Uterus (tissue), 2 donors: Measurements from ENCODE around the gene SLC25A29.

ENCODE experiments used
- CTCF ChIP-seq, 4 experiments: fragments of 200-600 bp in 2 of 4; fragments of 450-650 bp in 2 of 4; sonication (generic) in 2 of 4; IDR thresholded peaks; one replicate each; pipeline ENCODE4 v1.5.1; 2016 to 2019; ENCODE audit warnings: antibody characterized with exemption in 4 of 4, mild to moderate bottlenecking in 2 of 4, moderate library complexity in 1 of 4
- POLR2A ChIP-seq, 2 donors: fragments of 450-650 bp; IDR thresholded peaks; one replicate each; pipeline ENCODE4 v1.6.1; 2016; ENCODE audit warnings: antibody characterized with exemption in 2 of 2, mild to moderate bottlenecking in 1 of 2, moderate library complexity in 1 of 2

- TF ChIP-seq CTCF (IDR thresholded peaks at IDR 0.05) (peak; percentile 76 to 94 (median 85)), POLR2A (IDR thresholded peaks at IDR 0.05) (peak; percentile 19 to 69)
Measured at GRCh38 chr14:100285021-100285912, 21.0 kb downstream of the SLC25A29 start.
